HepG2 (cell line): ENCODE data around the gene HAT1.

Experiments
- ATF6 ChIP-seq: sonication (generic); formaldehyde crosslinking; conservative IDR thresholded peaks from 2 replicates; pipeline ENCODE4 v1.4.0; 2020; ENCODE audit warnings: missing genetic modification reagents
- CBX2 ChIP-seq, 2 experiments: fragments of 200-600 bp in 1 of 2; sonication (generic); formaldehyde crosslinking in 1 of 2; IDR thresholded peaks; 2 replicates each; pipeline versions ENCODE4 v1.7.0 to v1.8.1; 2018 to 2022; ENCODE audit warnings: low read depth in 2 of 2, low read length in 1 of 2, mild to moderate bottlenecking in 1 of 2, missing genetic modification reagents in 1 of 2
- CTCF ChIP-seq: sonication (generic); formaldehyde crosslinking; IDR thresholded peaks from 2 replicates; pipeline ENCODE4 v1.5.0; 2020; ENCODE audit warnings: mild to moderate bottlenecking, missing genetic modification reagents, moderate library complexity
- FOXJ3 ChIP-seq: sonication (generic); formaldehyde crosslinking; IDR thresholded peaks from 2 replicates; pipeline ENCODE4 v1.4.0; 2020; ENCODE audit warnings: missing genetic modification reagents, mild to moderate bottlenecking, borderline replicate concordance
- JUN ChIP-seq: sonication (generic); formaldehyde crosslinking; IDR thresholded peaks from 2 replicates; pipeline ENCODE4 v1.4.0; 2020; ENCODE audit warnings: mild to moderate bottlenecking, missing genetic modification reagents
- MZF1 ChIP-seq: sonication (generic); formaldehyde crosslinking; IDR thresholded peaks from 2 replicates; pipeline ENCODE4 v1.8.1; 2023; ENCODE audit warnings: mild to moderate bottlenecking, missing genetic modification reagents, borderline replicate concordance
- ZNF362 ChIP-seq: sonication (generic); formaldehyde crosslinking; IDR thresholded peaks from 2 replicates; pipeline ENCODE4 v1.4.0; 2020; ENCODE audit warnings: missing genetic modification reagents, mild to moderate bottlenecking, borderline replicate concordance
- ZNF382 ChIP-seq: sonication (generic); formaldehyde crosslinking; IDR thresholded peaks from 2 replicates; pipeline ENCODE4 v1.5.0; 2020; ENCODE audit warnings: missing genetic modification reagents, mild to moderate bottlenecking, borderline replicate concordance
- ZNF75D ChIP-seq: sonication (generic); formaldehyde crosslinking; IDR thresholded peaks from 2 replicates; pipeline ENCODE4 v1.8.1; 2023; ENCODE audit warnings: missing genetic modification reagents, mild to moderate bottlenecking, borderline replicate concordance

- no peak for TF ChIP-seq ZNF362 (CRISPR knock-in tag)
- TF ChIP-seq ZNF75D, result no peak
- TF ChIP-seq ZNF382 (CRISPR knock-in tag), result no peak
- no peak for TF ChIP-seq CTCF (CRISPR knock-in tag)
- TF ChIP-seq FOXJ3 (CRISPR knock-in tag), result no peak
- no peak for TF ChIP-seq ATF6
- no peak for TF ChIP-seq CBX2 (IDR thresholded peaks at IDR 0.05; ENCODE audit: low read depth, low read length)
- TF ChIP-seq CBX2 (CRISPR knock-in tag; IDR thresholded peaks at IDR 0.05; ENCODE audit: low read depth), result no peak
- no peak for TF ChIP-seq JUN (CRISPR knock-in tag)
- no peak for TF ChIP-seq MZF1
These were observed 89.7 kb downstream of the HAT1 start for GRCh38 chr2:172011812-172012575.
